Heart right ventricle (tissue), 16 donors: ENCODE results near the gene PCBD1. TPM values are rescaled to one million over a fixed set of nuclear protein-coding genes. Genes with fewer than 3 reads are reported as not detected.
A peak's percentile ranks its signal among the peaks of the same experiment; 100 is the strongest.
"Not testable (repeated sequence)": the region's sequence is repeated elsewhere in the genome, so short reads cannot be mapped to it uniquely, and the experiment has no call there.

Source experiments
- ATAC-seq, 8 donors: fragments of 200-7000 bp; cut with Tn5 transposase; one replicate each; pipeline ENCODE4 v1.9.1; 2020; ENCODE audit warnings: mild to moderate bottlenecking in 8 of 8, moderate library complexity in 8 of 8, moderate number of reproducible peaks in 1 of 8
- DNase-seq, 2 donors: peaks; one replicate each; pipeline ENCODE4 v3.0.0-alpha.2; 2020
- H3K27ac ChIP-seq, 10 donors: fragments of 200-600 bp; sonication (generic) in 2 of 10; one replicate each; pipeline versions ENCODE4 v1.5.0 to v1.8.0; 2020 to 2022; ENCODE audit warnings: mild to moderate bottlenecking in 3 of 10
- H3K27me3 ChIP-seq, 7 donors: fragments of 200-600 bp; one replicate each; pipeline ENCODE4 v1.8.0; 2021 to 2022; ENCODE audit warnings: mild to moderate bottlenecking in 2 of 7
- H3K36me3 ChIP-seq, 9 donors: fragments of 200-600 bp; sonication (generic) in 1 of 9; one replicate each; pipeline versions ENCODE4 v1.5.0 to v1.8.0; 2020 to 2022; ENCODE audit warnings: mild to moderate bottlenecking in 2 of 9
- H3K4me1 ChIP-seq, 9 donors: fragments of 200-600 bp; sonication (generic) in 1 of 9; one replicate each; pipeline versions ENCODE4 v1.5.0 to v1.8.0; 2020 to 2022; ENCODE audit warnings: mild to moderate bottlenecking in 4 of 9
- H3K4me3 ChIP-seq, 10 donors: fragments of 200-600 bp; sonication (generic) in 2 of 10; one replicate each; pipeline versions ENCODE4 v1.5.0 to v1.8.0; 2020 to 2022; ENCODE audit warnings: mild to moderate bottlenecking in 7 of 10, moderate library complexity in 2 of 10
- H3K9me3 ChIP-seq, 11 donors: fragments of 200-600 bp in 10 of 11; sonication (generic) in 2 of 11; one replicate each; pipeline versions ENCODE4 v1.5.0 to v1.8.0; 2013 to 2022; ENCODE audit warnings: mild to moderate bottlenecking in 2 of 11, control low read depth in 1 of 11, moderate library complexity in 1 of 11
- WGBS, 2 donors: extraction: QIAGEN DNeasy Blood & Tissue Kit; methylation state at CpG; one replicate each; pipeline ENCODE4 v1.1.7; 2013; ENCODE audit warnings: inconsistent platforms in 1 of 2; 5-methylcytosine and 5-hydroxymethylcytosine counted together
- intact Hi-C, 10 donors: fragments of 100-400 bp; cut with DNase I; formaldehyde crosslinking; loops; one replicate each; pipeline versions ENCODE4 v1.11.1 to v1.14.2; 2022
- polyA plus RNA-seq, 2 donors: library from polyadenylated mRNA; stranded (reverse); fragments of 200-250 nt; gene quantifications; one replicate each; pipeline ENCODE4 v1.2.3, GENCODE V29; 2013
- total RNA-seq, 10 donors: library from RNA; stranded (reverse); fragmentation: NEBNext Ultra II Directional in 3 of 10; extraction: Animal tissue kit (Norgen Biotek cat#: 25700) in 3 of 10; gene quantifications; one replicate each; pipeline versions ENCODE4 v1.2.1 to v1.2.4, GENCODE V29; 2021 to 2023
- TF ChIP-seq, protein P1 (sequence below), 9 donors: fragments of 200-600 bp; sonication (generic) in 2 of 9; IDR thresholded peaks; one replicate each; pipeline versions ENCODE4 v1.5.0 to v1.8.0; 2021 to 2022; ENCODE audit warnings: antibody characterized with exemption in 9 of 9, mild to moderate bottlenecking in 5 of 9, moderate library complexity in 1 of 9
- donor health status: Arrhythmogenic right ventricular cardiomyopathy.
- donor health status: ischemic (EF 13 %, LVEDD 7.1; RV severe dilation, severe dysfunction).
- donor health status: healthy with polysubstance abuse.
- donor health status: DM: no; HTN: yes; CAD: no.
- donor health status: DM: no; HTN: no; CAD: no.
- donor health status: ischemic (EF 25% LVEDD 6.9; RV normal size, moderate dysfunction).
- donor health status: ischemic (EF 25% LVEDD 5.7; RV mildly dilated, moderate dysfunction).
- donor health status: healthy.
- donor health status: DM: yes; HTN: yes; CAD: no.
- donor health status: Ischemic cardiomyopathy.
- donor health status: ischemic (EF 35%, LVEDD 5.7; RV mildly dilated, moderate dysfunction).
- donor health status: nonischemic (EF 11% LVEDD 7.7; RV severe dilation, severe dysfunction).
- donor health status: DM: yes; HTN: yes; CAD: no.
- donor health status: PGD.
- donor health status: ischemic (EF 29% LVEDD 5.4; RV normal size, mild dysfunction).
- donor health status: nonischemic (EF 23%, LVEDD 6.1; RV moderate dilation, normal function).

PCBD1 gene
- total and polyA plus RNA-seq, 12 donors = 116 to 179 (median 141) TPM

DNA sequence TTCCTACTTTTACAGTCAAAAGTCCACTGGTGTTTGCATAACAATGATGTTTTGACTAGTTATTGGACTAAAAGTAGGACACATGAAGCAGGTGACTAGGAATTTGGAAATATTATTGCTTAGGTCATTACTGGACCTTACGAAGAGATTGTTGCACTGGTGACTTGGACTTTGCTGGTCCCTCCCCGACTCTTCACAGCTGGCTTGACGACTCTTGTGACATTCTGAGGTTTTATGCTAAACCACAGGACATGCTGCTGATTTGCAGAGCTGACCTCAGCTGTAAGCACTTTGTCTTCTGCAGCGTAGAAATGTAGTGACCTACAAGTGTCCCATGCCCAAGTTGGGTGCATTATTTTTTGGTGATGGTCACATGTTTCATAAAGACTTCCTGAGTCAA lies 21.9 kb downstream of the PCBD1 start:
- Histone ChIP-seq H3K4me1 (peaks cover 0 to 34% (median 0%) of the 10 kb centered on the region in 9 donors), H3K36me3 (peaks cover 0 to 82% (median 14%) of the 10 kb centered on the region in 9 donors), H3K9me3 (no peaks in the 10 kb centered on the region), H3K27ac (peak overlapping the region in 1 of 10 donors; percentile 47), H3K27me3 (no peaks in the 10 kb centered on the region), H3K4me3 (no peak overlapping the region)
- no peak for DNase-seq
- peak in 3 of 8 donors; percentile 28 to 42 (median 42) for ATAC-seq
- intact Hi-C loops = no loop called here
- TF ChIP-seq, protein P1, sequence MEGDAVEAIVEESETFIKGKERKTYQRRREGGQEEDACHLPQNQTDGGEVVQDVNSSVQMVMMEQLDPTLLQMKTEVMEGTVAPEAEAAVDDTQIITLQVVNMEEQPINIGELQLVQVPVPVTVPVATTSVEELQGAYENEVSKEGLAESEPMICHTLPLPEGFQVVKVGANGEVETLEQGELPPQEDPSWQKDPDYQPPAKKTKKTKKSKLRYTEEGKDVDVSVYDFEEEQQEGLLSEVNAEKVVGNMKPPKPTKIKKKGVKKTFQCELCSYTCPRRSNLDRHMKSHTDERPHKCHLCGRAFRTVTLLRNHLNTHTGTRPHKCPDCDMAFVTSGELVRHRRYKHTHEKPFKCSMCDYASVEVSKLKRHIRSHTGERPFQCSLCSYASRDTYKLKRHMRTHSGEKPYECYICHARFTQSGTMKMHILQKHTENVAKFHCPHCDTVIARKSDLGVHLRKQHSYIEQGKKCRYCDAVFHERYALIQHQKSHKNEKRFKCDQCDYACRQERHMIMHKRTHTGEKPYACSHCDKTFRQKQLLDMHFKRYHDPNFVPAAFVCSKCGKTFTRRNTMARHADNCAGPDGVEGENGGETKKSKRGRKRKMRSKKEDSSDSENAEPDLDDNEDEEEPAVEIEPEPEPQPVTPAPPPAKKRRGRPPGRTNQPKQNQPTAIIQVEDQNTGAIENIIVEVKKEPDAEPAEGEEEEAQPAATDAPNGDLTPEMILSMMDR (IDR thresholded peaks at IDR 0.05) = no peak
- 87 to 88% methylated on average over 4 of the region's 4 CpGs for WGBS, 2 donors

DNA sequence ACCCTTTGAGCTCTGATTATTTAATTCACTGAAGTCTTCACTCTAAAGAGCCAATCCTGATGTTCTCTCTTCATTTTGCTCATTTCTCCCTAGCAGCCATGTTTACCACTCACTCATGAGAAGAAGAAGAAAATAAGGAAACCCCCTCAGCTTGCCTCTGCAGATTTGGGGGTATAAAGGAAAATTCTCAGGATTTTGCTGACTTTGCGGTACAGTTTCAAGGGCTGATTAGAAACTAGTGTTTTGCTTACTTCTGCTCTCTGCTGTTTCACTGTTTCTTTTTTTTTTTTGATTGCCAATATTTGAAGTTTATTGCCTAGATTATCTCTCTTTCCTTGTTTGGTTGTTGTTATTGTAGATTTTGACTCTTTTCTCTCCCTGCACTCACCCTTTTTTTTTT lies 23.4 kb downstream of the PCBD1 start:
- intact Hi-C loops = no loop called here
- no peaks in the 10 kb centered on the region for H3K9me3 ChIP-seq
- DNase-seq (no peak), ATAC-seq (no peak)
- H3K27me3 ChIP-seq = no peaks in the 10 kb centered on the region
- peak overlapping the region in 1 of 10 donors; percentile 14 for H3K27ac ChIP-seq
- H3K4me3 ChIP-seq = no peak overlapping the region
- H3K36me3 ChIP-seq = peaks cover 0 to 82% (median 14%) of the 10 kb centered on the region in 9 donors
- WGBS, 2 donors = 98 to 100% methylated on average over 1 of the region's 1 CpG
- H3K4me1 ChIP-seq = peaks cover 0 to 30% (median 0%) of the 10 kb centered on the region in 9 donors
- TF ChIP-seq, protein P1 (IDR thresholded peaks at IDR 0.05) = no peak

DNA sequence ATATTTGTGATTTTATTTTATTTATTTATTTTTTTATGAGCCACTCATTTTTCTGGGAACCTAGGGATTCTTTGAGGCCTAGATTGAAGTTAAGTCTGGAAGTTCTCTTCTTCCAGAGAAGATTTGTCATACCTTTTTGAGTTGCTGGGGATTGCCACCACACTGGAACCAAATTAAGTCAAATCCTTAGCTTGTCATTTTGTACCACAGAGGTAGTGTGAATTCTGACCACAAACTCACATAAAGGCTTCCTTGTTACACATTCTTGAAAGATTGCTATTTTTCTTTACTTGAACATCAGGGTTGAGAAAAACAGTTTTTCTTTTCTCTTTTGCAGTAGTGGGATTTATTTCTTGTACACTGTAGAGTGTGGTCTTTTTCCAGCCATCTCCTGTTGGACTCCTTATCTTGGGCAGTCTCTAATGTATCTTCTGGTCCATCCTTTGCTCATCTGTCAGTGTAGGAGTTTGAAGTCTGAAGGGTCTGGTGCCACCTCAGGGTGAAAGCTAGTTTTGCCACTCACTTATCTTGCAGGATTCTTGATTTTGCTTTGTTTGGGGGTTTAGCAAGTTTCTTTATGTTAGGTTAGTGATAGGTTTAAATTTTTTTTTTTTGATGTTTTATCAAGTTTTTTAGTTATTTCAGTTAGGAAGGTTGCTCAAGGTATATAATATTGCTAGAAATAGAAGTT lies 24.8 kb downstream of the PCBD1 start:
- TF ChIP-seq, protein P1 (IDR thresholded peaks at IDR 0.05) = no peak
- Histone ChIP-seq H3K9me3 (no peaks in the 10 kb centered on the region), H3K27me3 (no peaks in the 10 kb centered on the region), H3K36me3 (peaks cover 0 to 87% (median 11%) of the 10 kb centered on the region in 9 donors), H3K4me1 (peaks cover 0 to 30% (median 0%) of the 10 kb centered on the region in 9 donors), H3K27ac (no peak overlapping the region), H3K4me3 (no peak overlapping the region)
- intact Hi-C loops = no loop called here
- DNase-seq = no peak
- no peak for ATAC-seq

DNA sequence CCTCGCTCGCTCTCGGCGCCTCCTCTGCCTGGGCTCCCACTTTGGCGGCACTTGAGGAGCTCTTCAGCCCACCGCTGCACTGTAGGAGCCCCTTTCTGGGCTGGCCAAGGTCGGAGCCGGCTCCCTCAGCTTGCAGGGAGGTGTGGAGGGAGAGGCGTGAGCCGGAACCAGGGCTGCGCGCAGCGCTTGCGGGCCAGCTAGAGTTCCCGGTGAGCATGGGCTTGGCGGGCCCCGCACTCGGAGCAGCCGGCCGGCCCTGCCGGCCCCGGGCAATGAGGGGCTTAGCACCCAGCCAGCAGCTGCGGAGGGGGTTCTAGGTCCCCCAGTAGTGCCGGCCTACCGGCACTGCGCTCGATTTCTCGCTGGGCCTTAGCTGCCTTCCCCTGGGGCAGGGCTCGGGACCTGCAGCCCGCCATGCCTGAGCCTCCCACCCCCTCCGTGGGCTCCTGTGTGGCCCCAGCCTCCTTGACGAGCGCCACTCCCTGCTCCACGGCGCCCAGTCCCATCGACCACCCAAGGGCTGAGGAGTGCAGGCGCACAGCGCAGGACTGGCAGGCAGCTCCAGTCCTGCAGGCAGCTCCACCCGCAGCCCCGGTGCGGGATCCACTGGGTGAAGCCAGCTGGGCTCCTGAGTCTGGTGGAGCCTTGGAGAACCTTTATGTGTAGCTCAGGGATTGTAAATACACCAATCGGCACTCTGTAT lies 26.7 kb downstream of the PCBD1 start:
- H3K4me3 ChIP-seq, ATAC-seq, intact Hi-C loops, H3K27ac ChIP-seq, DNase-seq, H3K27me3 ChIP-seq, H3K9me3 ChIP-seq: not testable (repeated sequence)
- 99% methylated on average over 41 to 42 of the region's 42 CpGs for WGBS, 2 donors
- peaks cover 0 to 90% (median 25%) of the 10 kb centered on the region in 9 donors for H3K36me3 ChIP-seq
- H3K4me1 ChIP-seq = peaks cover 0 to 22% (median 0%) of the 10 kb centered on the region in 9 donors
